Gastrocnemius medialis (tissue), 4 donors: Measurements from ENCODE around the gene TPD52L1.

Experiments used
- POLR2A ChIP-seq, 2 donors: fragments of 450-650 bp; IDR thresholded peaks; one replicate each; pipeline ENCODE4 v1.6.1; 2017; ENCODE audit warnings: antibody characterized with exemption in 2 of 2, mild to moderate bottlenecking in 2 of 2, moderate library complexity in 2 of 2
- TF ChIP-seq, protein P1 (sequence below), 5 experiments: fragments of 450-650 bp in 3 of 5; fragments of 200-600 bp in 2 of 5; sonication (generic) in 2 of 5; IDR thresholded peaks in 4 of 5; conservative IDR thresholded peaks in 1 of 5; 1 replicate in 4 of 5; 2 replicates in 1 of 5; pipeline ENCODE4 v1.5.1; 2016 to 2019; ENCODE audit warnings: antibody characterized with exemption in 5 of 5, mild to moderate bottlenecking in 3 of 5, moderate library complexity in 3 of 5

DNA sequence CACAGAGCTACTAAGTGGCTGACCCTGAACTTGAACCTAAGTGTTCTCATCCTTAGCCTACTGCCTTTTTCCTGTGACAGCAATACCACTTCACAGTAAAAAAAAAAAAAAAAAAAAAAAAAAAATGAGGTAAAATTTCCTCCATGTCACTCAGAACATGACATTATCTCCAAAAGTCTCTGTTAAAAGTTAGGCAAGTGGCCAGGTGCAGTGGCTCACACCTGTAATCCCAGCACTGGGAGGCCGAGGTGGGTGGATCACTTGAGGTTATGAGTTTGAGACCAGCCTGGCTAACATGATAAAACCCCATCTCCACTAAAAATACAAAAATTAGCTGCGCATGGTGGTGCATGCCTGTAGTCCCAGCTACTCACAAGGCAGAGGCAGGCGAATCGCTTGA lies 159.4 kb downstream of the TPD52L1 start:
- TF ChIP-seq, protein P1, sequence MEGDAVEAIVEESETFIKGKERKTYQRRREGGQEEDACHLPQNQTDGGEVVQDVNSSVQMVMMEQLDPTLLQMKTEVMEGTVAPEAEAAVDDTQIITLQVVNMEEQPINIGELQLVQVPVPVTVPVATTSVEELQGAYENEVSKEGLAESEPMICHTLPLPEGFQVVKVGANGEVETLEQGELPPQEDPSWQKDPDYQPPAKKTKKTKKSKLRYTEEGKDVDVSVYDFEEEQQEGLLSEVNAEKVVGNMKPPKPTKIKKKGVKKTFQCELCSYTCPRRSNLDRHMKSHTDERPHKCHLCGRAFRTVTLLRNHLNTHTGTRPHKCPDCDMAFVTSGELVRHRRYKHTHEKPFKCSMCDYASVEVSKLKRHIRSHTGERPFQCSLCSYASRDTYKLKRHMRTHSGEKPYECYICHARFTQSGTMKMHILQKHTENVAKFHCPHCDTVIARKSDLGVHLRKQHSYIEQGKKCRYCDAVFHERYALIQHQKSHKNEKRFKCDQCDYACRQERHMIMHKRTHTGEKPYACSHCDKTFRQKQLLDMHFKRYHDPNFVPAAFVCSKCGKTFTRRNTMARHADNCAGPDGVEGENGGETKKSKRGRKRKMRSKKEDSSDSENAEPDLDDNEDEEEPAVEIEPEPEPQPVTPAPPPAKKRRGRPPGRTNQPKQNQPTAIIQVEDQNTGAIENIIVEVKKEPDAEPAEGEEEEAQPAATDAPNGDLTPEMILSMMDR (IDR thresholded peaks at IDR 0.05 in 4 of 5, conservative IDR thresholded peaks at IDR 0.05 in 1 of 5): no peak
- no peak for TF ChIP-seq POLR2A (IDR thresholded peaks at IDR 0.05)
